ENCODE measurements around the gene ADCY5.

GRCh38 chr3:123369085-123369484, 79.8 kb downstream of the ADCY5 start:
- TF ChIP-seq CTCF (conservative IDR thresholded peaks at IDR 0.05) (no peak), ZFX (IDR thresholded peaks at IDR 0.05) (no peak)
